HEK293 (cell line): ENCODE measurements around the gene PLXNA2.

Source experiments
- CTCF ChIA-PET: fragments of 350-600 bp; formaldehyde crosslinking; extraction: SDS; loops from one replicate; lab custom pipeline; 2021; ENCODE audit warnings: antibody characterized with exemption; lab: Yijun Ruan, JAX
- POLR2A ChIA-PET: fragments of 300-600 bp; formaldehyde crosslinking; extraction: SDS; loops from one replicate; lab custom pipeline; 2020; ENCODE audit warnings: antibody characterized with exemption, inconsistent platforms; lab: Yijun Ruan, JAX
- H3K27ac ChIP-seq: fragments of 200-500 bp; sonication (Bioruptor generic); 2 replicates; pipeline ENCODE4 v1.5.1; 2014; ENCODE audit warnings: low read depth, low read length, control low read depth, inconsistent platforms; ENCODE audit errors: extremely low read depth
- H3K36me3 ChIP-seq, 2 experiments: fragments of 200-500 bp in 1 of 2; sonication (Bioruptor generic) in 1 of 2; 1 replicate in 1 of 2; 2 replicates in 1 of 2; pipeline ENCODE4 v1.5.1; 2014 to 2017; ENCODE audit warnings: inconsistent platforms in 2 of 2, low read length in 2 of 2; ENCODE audit not compliant: control insufficient read depth in 2 of 2, insufficient read depth in 1 of 2
- H3K4me1 ChIP-seq: fragments of 200-500 bp; sonication (Bioruptor generic); 2 replicates; pipeline ENCODE4 v1.5.1; 2014; ENCODE audit warnings: mild to moderate bottlenecking, low read length, inconsistent platforms; ENCODE audit not compliant: control insufficient read depth, insufficient read depth
- H3K4me3 ChIP-seq: 2 replicates; pipeline ENCODE4 v1.5.1; 2011; ENCODE audit warnings: low read depth, mild to moderate bottlenecking, control low read depth, low read length, moderate library complexity
- H3K9me3 ChIP-seq: fragments of 200-500 bp; sonication (Bioruptor generic); 2 replicates; pipeline ENCODE4 v1.5.1; 2014; ENCODE audit warnings: low read depth, low read length, inconsistent platforms; ENCODE audit not compliant: control insufficient read depth, insufficient read depth
- INSM2 ChIP-seq: fragments of 450-650 bp; formaldehyde crosslinking; IDR thresholded peaks from 2 replicates; pipeline ENCODE4 v1.5.1; 2016; ENCODE audit warnings: missing biosample characterization, missing genetic modification characterization
- PRDM1 ChIP-seq: fragments of 450-650 bp; formaldehyde crosslinking; IDR thresholded peaks from 2 replicates; pipeline ENCODE4; 2016; ENCODE audit warnings: missing biosample characterization, missing genetic modification characterization
- REST ChIP-seq: fragments of 450-650 bp; formaldehyde crosslinking; IDR thresholded peaks from 2 replicates; pipeline ENCODE4 v1.5.1; 2016; ENCODE audit warnings: missing biosample characterization, missing genetic modification characterization
- TSHZ1 ChIP-seq: fragments of 450-650 bp; formaldehyde crosslinking; IDR thresholded peaks from 2 replicates; pipeline ENCODE4 v1.5.1; 2016; ENCODE audit warnings: missing biosample characterization, missing genetic modification characterization, borderline replicate concordance
- YY1 ChIP-seq: fragments of 450-650 bp; formaldehyde crosslinking; IDR thresholded peaks from 2 replicates; pipeline ENCODE4 v1.5.1; 2018; ENCODE audit warnings: missing biosample characterization, missing genetic modification characterization
- ZBTB10 ChIP-seq: fragments of 450-650 bp; formaldehyde crosslinking; IDR thresholded peaks from 2 replicates; pipeline ENCODE4 v1.5.1; 2016; ENCODE audit warnings: missing biosample characterization, missing genetic modification characterization
- ZFP3 ChIP-seq: fragments of 450-650 bp; formaldehyde crosslinking; IDR thresholded peaks from 2 replicates; pipeline ENCODE4 v1.5.1; 2016; ENCODE audit warnings: low read depth, missing biosample characterization, missing genetic modification characterization
- ZFP69B ChIP-seq: fragments of 450-650 bp; formaldehyde crosslinking; IDR thresholded peaks from 2 replicates; pipeline ENCODE4 v1.5.1; 2016; ENCODE audit warnings: missing biosample characterization, missing genetic modification characterization
- ZNF148 ChIP-seq: fragments of 450-650 bp; formaldehyde crosslinking; IDR thresholded peaks from 2 replicates; pipeline ENCODE4 v1.5.0; 2017; ENCODE audit warnings: missing biosample characterization, missing genetic modification characterization, borderline replicate concordance
- ZNF169 ChIP-seq: fragments of 450-650 bp; formaldehyde crosslinking; IDR thresholded peaks from 2 replicates; pipeline ENCODE4 v1.5.1; 2016; ENCODE audit warnings: missing biosample characterization, missing genetic modification characterization
- ZNF221 ChIP-seq: fragments of 450-650 bp; formaldehyde crosslinking; IDR thresholded peaks from 2 replicates; pipeline ENCODE4 v1.5.1; 2017; ENCODE audit warnings: missing biosample characterization, missing genetic modification characterization, borderline replicate concordance
- ZNF274 ChIP-seq, 2 experiments: fragments of 200-500 bp in 1 of 2; fragments of 450-650 bp in 1 of 2; sonication (Bioruptor generic) in 1 of 2; formaldehyde crosslinking in 1 of 2; IDR thresholded peaks; 2 replicates each; pipeline versions ENCODE4 v1.5.1 to v1.6.1; 2014 to 2016; ENCODE audit warnings: borderline replicate concordance in 1 of 2, inconsistent platforms in 1 of 2, low read length in 1 of 2, missing biosample characterization in 1 of 2, missing genetic modification characterization in 1 of 2
- ZNF354C ChIP-seq: fragments of 450-650 bp; formaldehyde crosslinking; IDR thresholded peaks from 2 replicates; pipeline ENCODE4 v1.5.1; 2016; ENCODE audit warnings: missing biosample characterization, missing genetic modification characterization, low read depth, borderline replicate concordance
- ZNF37A ChIP-seq: fragments of 450-650 bp; IDR thresholded peaks from 2 replicates; pipeline ENCODE4 v1.5.1; 2018; ENCODE audit warnings: missing biosample characterization, missing genetic modification characterization
- ZNF433 ChIP-seq: fragments of 450-650 bp; formaldehyde crosslinking; IDR thresholded peaks from 2 replicates; pipeline ENCODE4 v1.5.1; 2016; ENCODE audit warnings: missing biosample characterization, missing genetic modification characterization, low read depth
- ZNF473 ChIP-seq: fragments of 450-650 bp; formaldehyde crosslinking; IDR thresholded peaks from 2 replicates; pipeline ENCODE4 v1.5.1; 2017; ENCODE audit warnings: missing biosample characterization, missing genetic modification characterization
- ZNF510 ChIP-seq: fragments of 450-650 bp; formaldehyde crosslinking; IDR thresholded peaks from 2 replicates; pipeline ENCODE4 v1.5.1; 2018; ENCODE audit warnings: mild to moderate bottlenecking, missing genetic modification characterization, missing biosample characterization; ENCODE audit not compliant: insufficient replicate concordance
- ZNF585B ChIP-seq: fragments of 450-650 bp; formaldehyde crosslinking; IDR thresholded peaks from 2 replicates; pipeline ENCODE4 v1.5.1; 2016; ENCODE audit warnings: missing biosample characterization, missing genetic modification characterization
- ZNF629 ChIP-seq: fragments of 450-650 bp; formaldehyde crosslinking; IDR thresholded peaks from 2 replicates; pipeline ENCODE4 v1.5.1; 2017; ENCODE audit warnings: missing biosample characterization, missing genetic modification characterization
- ZNF76 ChIP-seq: fragments of 450-650 bp; formaldehyde crosslinking; IDR thresholded peaks from 2 replicates; pipeline ENCODE4; 2016; ENCODE audit warnings: low read depth, missing biosample characterization, missing genetic modification characterization, borderline replicate concordance

PLXNA2 gene

GRCh38 chr1:208192995-208193394 is 51.2 kb downstream of the PLXNA2 start:
- Histone ChIP-seq H3K27ac (no peak overlapping the region), H3K9me3 (no peaks in the 10 kb centered on the region), H3K4me1 (peaks cover 7% of the 10 kb centered on the region), H3K4me3 (no peak overlapping the region), H3K36me3 (no peaks in the 10 kb centered on the region)
- ChIA-PET CTCF (interaction anchor here (1.1 to 1.3 kb wide), 3 partner anchors 15 to 52 kb away, joined by 3 read pairs; no protein-coding TSS in a partner anchor), POLR2A (no interaction called here)
- no peak for TF ChIP-seq ZNF473 (tag by site-specific recombination)
- no peak for TF ChIP-seq YY1 (tag by site-specific recombination)
- TF ChIP-seq ZBTB10 = no peak
- TF ChIP-seq ZNF433 (tag by site-specific recombination) = no peak
- no peak for TF ChIP-seq ZNF629 (tag by site-specific recombination)
- TF ChIP-seq ZNF585B (tag by site-specific recombination) = no peak
- TF ChIP-seq ZNF510 = no peak
- no peak for TF ChIP-seq ZFP69B
- no peak for TF ChIP-seq ZNF221 (tag by site-specific recombination)
- no peak for TF ChIP-seq ZFP3 (tag by site-specific recombination)
- no peak for TF ChIP-seq ZNF148 (tag by site-specific recombination)
- TF ChIP-seq PRDM1 (tag by site-specific recombination) = no peak
- TF ChIP-seq REST (tag by site-specific recombination) = no peak
- no peak for TF ChIP-seq INSM2
- no peak for TF ChIP-seq ZNF274 (IDR thresholded peaks at IDR 0.05; ENCODE audit: low read length)
- no peak for TF ChIP-seq ZNF274 (tag by site-specific recombination; IDR thresholded peaks at IDR 0.05; ENCODE audit: borderline replicate concordance)
- no peak for TF ChIP-seq ZNF76 (tag by site-specific recombination)
- TF ChIP-seq ZNF37A (tag by site-specific recombination) = no peak
- TF ChIP-seq ZNF354C (tag by site-specific recombination) = no peak
- TF ChIP-seq ZNF169 (tag by site-specific recombination) = no peak
- TF ChIP-seq TSHZ1 (tag by site-specific recombination) = no peak
